Keratinocyte (primary cell): Measurements from ENCODE around the gene BACH1. TPM values are rescaled to one million over a fixed set of nuclear protein-coding genes. Genes with fewer than 3 reads are reported as not detected.
"Not testable (repeated sequence)": the region's sequence is repeated elsewhere in the genome, so short reads cannot be mapped to it uniquely, and the experiment has no call there.

Experiments
- DNase-seq: peaks from one replicate; pipeline ENCODE4 v3.0.0-alpha.2; 2011; ENCODE audit warnings: low read depth, missing footprints, low spot score
- FAIRE-seq: peaks from 2 replicates; lab custom pipeline; 2011; peaks lifted over from hg19 to GRCh38; lab: Jason Lieb, UNC
- H2AFZ ChIP-seq: 2 replicates; pipeline ENCODE4 v1.6.0; 2012; ENCODE audit warnings: low read length, control low read depth, inconsistent platforms; ENCODE audit not compliant: control insufficient read depth
- H3K27ac ChIP-seq: 2 replicates; pipeline ENCODE4 v1.5.1; 2011; ENCODE audit warnings: low read length; ENCODE audit not compliant: control insufficient read depth, insufficient read depth
- H3K27me3 ChIP-seq: 3 replicates; pipeline ENCODE4 v1.6.0; 2011; ENCODE audit warnings: low read length; ENCODE audit not compliant: control insufficient read depth, insufficient read depth; ENCODE audit errors: extremely low read depth
- H3K36me3 ChIP-seq, 2 experiments: 2 replicates in 1 of 2; 3 replicates in 1 of 2; pipeline ENCODE4 v1.5.1; 2011; ENCODE audit warnings: low read length in 2 of 2, mild to moderate bottlenecking in 1 of 2; ENCODE audit not compliant: control insufficient read depth in 2 of 2, insufficient read depth in 2 of 2; ENCODE audit errors: extremely low read depth in 1 of 2
- H3K4me1 ChIP-seq: 3 replicates; pipeline ENCODE4 v1.5.1; 2011; ENCODE audit warnings: low read length; ENCODE audit not compliant: control insufficient read depth, insufficient read depth; ENCODE audit errors: extremely low read depth
- H3K4me2 ChIP-seq: 3 replicates; pipeline ENCODE4 v1.6.0; 2011; ENCODE audit warnings: low read depth, low read length; ENCODE audit not compliant: control insufficient read depth, insufficient read depth; ENCODE audit errors: extremely low read depth
- H3K4me3 ChIP-seq, 3 experiments: fragments of 200-600 bp in 1 of 3; sonication (generic) in 1 of 3; 2 replicates in 2 of 3; 3 replicates in 1 of 3; pipeline ENCODE4 v1.5.1; 2011 to 2016; ENCODE audit warnings: low read length in 3 of 3, mild to moderate bottlenecking in 3 of 3, control low read depth in 2 of 3, inconsistent platforms in 1 of 3, low read depth in 1 of 3, mixed read lengths in 1 of 3, mixed run types in 1 of 3, moderate library complexity in 1 of 3; ENCODE audit not compliant: control insufficient read depth in 2 of 3, insufficient read depth in 2 of 3; ENCODE audit errors: extremely low read depth in 1 of 3
- H3K79me2 ChIP-seq: 2 replicates; pipeline ENCODE4 v1.6.0; 2012; ENCODE audit warnings: low read length; ENCODE audit not compliant: control insufficient read depth, insufficient read depth
- H3K9ac ChIP-seq: 3 replicates; pipeline ENCODE4 v1.6.0; 2011; ENCODE audit warnings: low read length; ENCODE audit not compliant: control insufficient read depth, insufficient read depth; ENCODE audit errors: extremely low read depth
- H3K9me1 ChIP-seq: 3 replicates; pipeline ENCODE4 v1.6.0; 2011; ENCODE audit warnings: low read length; ENCODE audit not compliant: control insufficient read depth, insufficient read depth; ENCODE audit errors: extremely low read depth
- H3K9me3 ChIP-seq: 2 replicates; pipeline ENCODE4 v1.5.1; 2012; ENCODE audit warnings: low read depth, low read length; ENCODE audit not compliant: control insufficient read depth
- H4K20me1 ChIP-seq: 3 replicates; pipeline ENCODE4 v1.6.0; 2011; ENCODE audit warnings: low read length; ENCODE audit not compliant: control insufficient read depth, insufficient read depth; ENCODE audit errors: extremely low read depth
- EZH2 ChIP-seq: IDR thresholded peaks from one replicate; pipeline ENCODE4 v1.6.1; 2012; ENCODE audit warnings: inconsistent platforms, mild to moderate bottlenecking, low read length, moderate library complexity
- dilution Hi-C: fragments of 300-500 bp; cut with MboI; formaldehyde crosslinking; loops from one replicate; pipeline ENCODE4 v1.7.0; 2020; ENCODE audit warnings: low sequenced_read_pairs; ENCODE audit not compliant: extremely low pct_ligation_motif_present
- polyA minus RNA-seq, 3 experiments: library from RNA; depleted of rRNA, polyadenylated mRNA; stranded (reverse); fragments of >200 nt; gene quantifications; 1 replicate in 1 of 3; 2 replicates in 1 of 3; 3 replicates in 1 of 3; pipeline ENCODE4 v1.2.3, GENCODE V29; 2011
- polyA plus RNA-seq, 5 experiments: library from polyadenylated mRNA; depleted of rRNA in 3 of 5; stranded (reverse) in 3 of 5; stranded (forward) in 1 of 5; unstranded in 1 of 5; fragments of >200 nt; gene quantifications; 1 replicate in 1 of 5; 2 replicates in 3 of 5; 3 replicates in 1 of 5; pipeline versions ENCODE4 v1.2.1 to v1.2.3, GENCODE V29; 2011 to 2012; ENCODE audit warnings: missing spikeins in 2 of 5, low read depth in 1 of 5, low replicate concordance in 1 of 5
- TF ChIP-seq, protein P1 (sequence below), 3 experiments: IDR thresholded peaks in 1 of 3; conservative IDR thresholded peaks in 1 of 3; optimal IDR thresholded peaks in 1 of 3; 2 replicates in 2 of 3; 3 replicates in 1 of 3; pipeline versions ENCODE3 to v1.5.1; 2011; ENCODE audit warnings: low read length in 3 of 3, mild to moderate bottlenecking in 3 of 3, moderate library complexity in 2 of 3, control low read depth in 1 of 3, inconsistent platforms in 1 of 3; ENCODE audit not compliant: insufficient read depth in 2 of 3; ENCODE audit errors: extremely low read depth in 1 of 3

The BACH1 gene
- polyA plus RNA-seq (25.2 to 33.1 TPM (median 25.8 TPM) in 3 replicates), polyA minus RNA-seq (55.2 to 158 TPM (median 123 TPM) in 3 replicates)
- polyA plus RNA-seq (2011; ENCODE audit: low read depth) = 43.7 TPM
- polyA plus RNA-seq (2011; cell fraction: cytosol; rRNA removed) = 15.7 and 28.3 TPM in 2 replicates
- 32.1 and 36.5 TPM in 2 replicates for polyA plus RNA-seq (2011; cell fraction: nucleus; rRNA removed)
- 19.3 and 39.7 TPM in 2 replicates for polyA plus RNA-seq (2012; ENCODE audit: low replicate concordance)
- polyA minus RNA-seq (2011; cell fraction: cytosol; rRNA and poly(A)+ RNA removed) = 61.0 TPM
- polyA minus RNA-seq (2011; cell fraction: nucleus; rRNA and poly(A)+ RNA removed) = 55.2 and 102 TPM in 2 replicates

DNA sequence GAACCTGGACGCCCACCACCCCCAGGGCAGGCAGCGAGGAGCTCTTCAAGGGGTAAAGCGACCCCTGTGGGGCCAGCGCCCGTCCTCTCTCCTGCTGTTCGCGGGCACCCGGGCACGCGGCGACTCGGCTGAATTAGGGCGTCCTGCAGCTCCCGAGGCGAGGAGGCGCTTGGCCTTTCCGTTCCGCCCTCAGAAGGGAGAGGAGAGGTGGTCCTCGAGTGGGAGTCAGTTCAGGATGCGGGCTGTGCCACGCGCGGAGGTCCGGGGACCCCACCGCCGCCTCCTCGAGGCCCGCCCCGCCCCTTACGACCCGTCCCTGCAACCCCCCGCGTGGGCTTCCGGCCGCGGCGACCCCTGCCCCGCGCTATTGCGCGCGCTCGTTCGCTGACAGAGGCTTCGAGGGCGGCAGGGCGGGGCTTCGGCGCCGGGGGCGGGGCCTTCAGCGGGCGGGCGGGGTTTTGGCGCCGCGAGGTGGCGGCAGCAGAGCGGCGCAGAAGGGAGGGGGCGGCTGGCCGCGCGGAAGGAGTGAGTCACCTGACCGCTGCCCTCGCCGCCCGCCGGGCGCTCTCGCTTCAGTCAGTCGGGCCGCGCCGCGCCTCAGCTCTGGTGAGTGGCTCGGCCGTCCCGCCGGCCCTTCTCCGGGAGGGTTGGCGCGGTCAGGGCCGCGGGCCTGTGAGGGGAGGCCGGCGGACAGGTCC lies at the start of gene BACH1:
Gene BACH1 (plus strand): TSS at position 575 of the 698 bp plus-strand sequence. CDS start 22,359 bp downstream, outside the sequence.
- Histone ChIP-seq H3K9me3 (no peaks in the 10 kb centered on the region), H3K79me2 (peaks cover 42% of the 10 kb centered on the region)
- no peak for TF ChIP-seq EZH2
- TF ChIP-seq, protein P1, sequence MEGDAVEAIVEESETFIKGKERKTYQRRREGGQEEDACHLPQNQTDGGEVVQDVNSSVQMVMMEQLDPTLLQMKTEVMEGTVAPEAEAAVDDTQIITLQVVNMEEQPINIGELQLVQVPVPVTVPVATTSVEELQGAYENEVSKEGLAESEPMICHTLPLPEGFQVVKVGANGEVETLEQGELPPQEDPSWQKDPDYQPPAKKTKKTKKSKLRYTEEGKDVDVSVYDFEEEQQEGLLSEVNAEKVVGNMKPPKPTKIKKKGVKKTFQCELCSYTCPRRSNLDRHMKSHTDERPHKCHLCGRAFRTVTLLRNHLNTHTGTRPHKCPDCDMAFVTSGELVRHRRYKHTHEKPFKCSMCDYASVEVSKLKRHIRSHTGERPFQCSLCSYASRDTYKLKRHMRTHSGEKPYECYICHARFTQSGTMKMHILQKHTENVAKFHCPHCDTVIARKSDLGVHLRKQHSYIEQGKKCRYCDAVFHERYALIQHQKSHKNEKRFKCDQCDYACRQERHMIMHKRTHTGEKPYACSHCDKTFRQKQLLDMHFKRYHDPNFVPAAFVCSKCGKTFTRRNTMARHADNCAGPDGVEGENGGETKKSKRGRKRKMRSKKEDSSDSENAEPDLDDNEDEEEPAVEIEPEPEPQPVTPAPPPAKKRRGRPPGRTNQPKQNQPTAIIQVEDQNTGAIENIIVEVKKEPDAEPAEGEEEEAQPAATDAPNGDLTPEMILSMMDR (optimal IDR thresholded peaks at IDR 0.05 in 1 of 3, IDR thresholded peaks at IDR 0.05 in 1 of 3, conservative IDR thresholded peaks at IDR 0.05 in 1 of 3; ENCODE audit: extremely low read depth in 1 of 3, insufficient read depth in 2 of 3, low read length in 3 of 3) = peak in 2 of 3 experiments; percentile 66 to 68

DNA sequence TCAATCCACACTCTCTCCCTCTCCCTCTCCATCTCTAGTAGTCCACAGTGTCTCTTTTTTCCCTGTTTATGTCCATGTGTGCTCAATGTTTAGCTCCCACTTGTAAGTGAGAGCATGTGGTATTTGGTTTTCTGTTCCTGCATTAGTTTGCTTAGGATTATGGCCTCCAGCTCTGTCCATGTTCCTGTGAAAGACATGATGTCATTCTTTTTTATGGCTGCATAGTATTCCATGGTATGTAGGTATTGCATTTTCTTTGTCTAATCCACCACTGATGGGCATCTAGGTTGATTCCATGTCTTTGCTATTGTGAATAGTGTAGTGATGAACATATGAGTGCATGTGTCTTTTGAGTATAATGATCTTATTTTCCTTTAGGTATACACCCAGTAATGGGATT lies 49.4 kb upstream of the BACH1 start:
- H3K9me1 ChIP-seq, H4K20me1 ChIP-seq, H2AFZ ChIP-seq, FAIRE-seq, H3K4me3 ChIP-seq, H3K36me3 ChIP-seq, H3K79me2 ChIP-seq, H3K27ac ChIP-seq, DNase-seq, H3K4me2 ChIP-seq, H3K9ac ChIP-seq, H3K4me1 ChIP-seq, dilution Hi-C loops, H3K9me3 ChIP-seq, H3K27me3 ChIP-seq: not testable (repeated sequence)

More for the DNA sequence above, at the start of gene BACH1:
- Histone ChIP-seq H3K4me3 (peak within 1 kb of the TSS; percentile 61 to 100 (median 94)), H3K4me2 (peak within 1 kb of the TSS; percentile 100), H3K36me3 (no peaks in the 10 kb centered on the region), H3K9ac (peak within 1 kb of the TSS; percentile 100), H3K27ac (peak within 1 kb of the TSS; percentile 100), H3K27me3 (no peaks in the 10 kb centered on the region), H3K9me1 (no peaks in the 10 kb centered on the region), H4K20me1 (peaks cover 13% of the 10 kb centered on the region), H2AFZ (peak within 1 kb of the TSS; percentile 41), H3K4me1 (peaks cover 37% of the 10 kb centered on the region)
- DNase-seq (no peak), FAIRE-seq (no peak)
- dilution Hi-C loops = no loop called here
